HL-60 (cell line): ENCODE measurements around the gene PRM1.

Experiments
- CTCF ChIP-seq: IDR thresholded peaks from one replicate; pipeline ENCODE4 v1.5.1; 2011; ENCODE audit warnings: low read length, control low read depth, inconsistent platforms; ENCODE audit not compliant: insufficient read depth
- GABPA ChIP-seq: IDR thresholded peaks from 2 replicates; pipeline ENCODE4 v1.6.1; 2012; ENCODE audit warnings: low read depth
- POLR2AphosphoS5 ChIP-seq: IDR thresholded peaks from 2 replicates; pipeline ENCODE4 v1.6.1; 2012; ENCODE audit warnings: low read depth
- REST ChIP-seq: IDR thresholded peaks from 2 replicates; pipeline ENCODE4 v1.6.1; 2012; ENCODE audit warnings: low read depth; ENCODE audit not compliant: insufficient replicate concordance

- TF ChIP-seq POLR2AphosphoS5 (no peak), CTCF (no peak), GABPA (no peak), REST (no peak)
Measured at GRCh38 chr16:11329891-11330290, 48.8 kb upstream of the PRM1 start.
